Measurements from ENCODE around the gene SH3PXD2B.
"Not testable (repeated sequence)": the region's sequence is repeated elsewhere in the genome, so short reads cannot be mapped to it uniquely, and the experiment has no call there.

The SH3PXD2B gene

DNA sequence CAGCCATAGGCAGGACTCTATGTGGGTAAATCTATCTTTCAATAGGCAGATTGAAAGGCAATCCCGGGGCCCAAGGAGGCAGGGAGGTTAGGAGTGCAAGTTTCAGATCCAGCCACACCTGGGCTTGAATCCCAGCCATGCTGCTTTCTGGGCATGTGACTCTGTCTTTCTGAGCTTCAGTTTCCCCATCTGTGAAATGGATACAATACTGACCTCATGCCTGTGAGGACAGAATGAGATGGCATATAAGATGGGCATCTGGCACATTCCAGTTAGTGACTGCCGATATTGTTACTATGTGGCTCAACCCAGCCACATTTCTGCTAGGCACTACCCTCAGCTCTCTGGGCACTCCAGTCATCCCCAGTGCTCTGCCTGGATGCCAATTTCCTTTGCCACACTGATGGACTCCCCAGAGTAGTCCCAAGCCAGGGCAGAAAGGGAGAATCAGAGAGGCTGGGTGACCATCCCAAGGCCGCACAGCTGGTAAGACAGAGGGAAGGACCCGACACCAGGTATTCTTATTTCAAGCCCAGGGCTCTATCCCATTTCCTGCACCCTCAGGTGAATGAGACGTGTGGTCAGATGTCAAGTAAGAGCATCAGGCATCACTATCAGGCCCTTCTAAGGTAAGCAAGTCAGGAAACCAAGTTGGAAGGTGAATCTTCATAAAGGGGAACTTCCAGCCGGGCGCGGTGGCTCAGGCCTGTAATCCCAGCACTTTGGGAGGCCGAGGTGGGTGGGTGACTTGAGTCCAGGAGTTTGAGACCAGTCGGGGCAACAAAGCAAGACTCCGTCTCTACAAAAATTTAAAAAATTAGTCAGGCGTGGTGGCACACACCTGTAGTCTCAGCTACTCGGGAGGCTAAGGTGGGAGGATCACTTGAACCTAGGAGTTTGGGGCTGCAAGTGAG, 38.7 kb downstream of the SH3PXD2B start:
- DNase-seq, result no peak

DNA sequence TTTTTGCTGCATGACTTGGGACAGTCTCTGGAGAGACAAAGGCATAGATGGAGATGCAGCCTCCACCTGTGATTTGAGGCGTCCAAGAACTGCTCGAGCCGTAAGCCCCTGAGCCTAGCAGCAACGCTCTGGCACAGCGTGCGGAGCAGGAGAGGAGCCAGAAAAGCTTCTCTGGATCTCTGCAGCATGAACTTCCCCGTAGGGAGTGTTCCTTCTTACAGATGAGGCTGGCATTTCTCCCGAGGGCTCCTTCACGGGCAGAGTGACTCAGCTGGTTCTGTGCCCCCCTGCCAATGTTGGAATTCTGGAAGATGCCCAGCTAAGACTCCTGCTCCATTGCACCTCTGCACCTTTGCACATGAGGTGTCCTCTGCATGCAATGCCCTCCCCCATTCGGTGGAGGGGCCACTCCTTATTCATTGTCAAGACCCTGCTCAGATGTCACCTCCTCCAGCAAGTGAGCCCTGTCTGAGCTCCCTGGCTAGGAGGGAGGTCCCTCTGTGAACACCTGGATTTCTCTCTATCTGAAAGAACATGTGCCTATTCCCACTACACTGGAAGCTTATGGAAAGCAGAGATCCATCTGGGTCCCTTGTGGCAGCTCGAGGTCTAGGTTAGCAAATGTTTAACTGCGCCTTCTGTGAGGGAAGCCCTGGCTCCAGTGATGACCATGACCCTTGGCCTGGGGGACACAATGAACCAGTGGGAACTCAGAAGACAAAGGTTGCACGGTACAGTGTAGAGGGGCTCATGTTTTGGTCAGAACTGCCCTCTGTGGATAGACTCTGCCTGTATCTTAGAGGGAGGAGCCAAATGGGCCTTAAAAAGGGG, 39.6 kb downstream of the SH3PXD2B start:
- no peak for DNase-seq

DNA sequence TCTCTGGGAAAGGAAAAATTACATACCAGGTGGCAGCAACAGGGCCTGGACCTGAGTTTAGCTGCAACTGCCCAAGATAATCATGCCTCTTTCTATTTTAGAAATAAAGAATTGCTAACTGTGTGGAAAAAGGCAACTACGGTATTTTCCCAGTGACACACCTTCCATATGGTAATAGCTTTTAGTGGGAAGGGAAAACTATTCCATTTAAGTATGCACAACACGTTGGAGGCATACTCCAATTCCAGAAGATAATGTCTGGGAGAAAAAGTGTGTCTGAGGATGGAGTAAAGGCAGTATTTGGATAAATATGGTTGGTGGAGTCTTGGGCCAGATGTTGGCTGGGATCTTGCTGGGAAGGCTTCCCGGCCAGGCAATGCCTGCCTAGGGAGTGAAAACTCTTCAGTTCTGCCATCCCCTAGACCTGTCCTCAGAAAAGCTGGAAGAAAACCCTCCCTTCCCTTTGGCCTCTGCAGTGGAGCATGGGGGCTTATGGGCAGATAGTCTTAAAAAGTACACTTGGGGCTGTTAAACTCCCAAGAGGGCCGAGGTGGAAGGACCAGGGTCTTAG, 40.6 kb downstream of the SH3PXD2B start:
- no peak for DNase-seq

DNA sequence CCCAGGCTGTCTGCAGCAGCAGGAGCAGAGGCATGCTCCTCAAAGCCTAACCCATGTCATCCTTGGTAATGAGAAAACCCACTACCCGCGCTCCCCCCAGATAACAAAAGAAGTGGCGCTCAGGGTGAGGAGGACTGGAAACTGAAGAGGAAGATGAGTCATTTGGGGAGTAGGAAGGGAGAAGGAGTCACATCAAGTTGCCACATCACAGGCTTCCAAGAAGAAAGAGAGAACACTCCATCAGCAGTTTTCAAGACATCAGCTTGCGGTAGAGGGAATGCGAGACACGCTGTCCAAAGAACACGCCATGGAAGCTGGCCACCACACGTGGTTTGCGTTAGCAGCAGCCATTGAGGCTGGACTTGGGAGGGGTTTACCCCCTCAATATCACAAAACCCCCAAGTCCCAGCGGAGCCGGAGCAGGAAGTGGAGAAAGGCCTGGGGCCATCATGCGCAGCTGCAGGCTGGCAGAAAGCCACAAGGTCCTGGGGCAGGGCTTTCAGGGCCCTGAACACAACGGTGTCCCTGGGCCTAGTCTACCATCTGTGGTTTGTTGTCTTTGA, 41.5 kb downstream of the SH3PXD2B start:
- DNase-seq, result peak; percentile 24 to 41

DNA sequence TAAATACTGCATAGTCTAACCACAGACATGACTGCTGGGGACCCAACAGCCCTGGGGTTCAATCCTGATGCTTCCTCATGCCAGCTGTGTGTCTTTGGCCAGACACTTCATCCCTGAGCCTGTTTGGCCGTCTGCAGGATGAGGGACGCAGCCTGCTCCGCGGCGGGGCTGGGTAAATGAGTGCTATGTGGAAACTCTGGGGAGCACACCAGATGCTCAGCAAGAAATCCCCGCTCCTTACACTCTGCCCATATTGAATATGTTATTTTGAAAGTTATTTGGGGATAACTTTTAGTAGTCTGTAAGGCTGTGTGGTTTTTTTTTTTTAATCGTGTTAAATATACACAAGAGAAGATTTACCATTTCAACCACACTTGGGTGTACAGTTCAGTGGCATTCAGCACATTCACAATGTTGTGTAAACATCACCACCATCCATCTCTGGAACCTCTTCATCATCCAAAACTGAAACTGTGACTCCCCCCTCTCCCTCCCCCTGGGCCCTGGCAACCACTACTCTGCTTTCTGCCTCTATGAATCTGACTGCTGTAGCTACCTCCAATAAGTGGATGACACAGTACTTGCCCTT, 42.7 kb downstream of the SH3PXD2B start:
- peak; percentile 46 to 65 for DNase-seq

DNA sequence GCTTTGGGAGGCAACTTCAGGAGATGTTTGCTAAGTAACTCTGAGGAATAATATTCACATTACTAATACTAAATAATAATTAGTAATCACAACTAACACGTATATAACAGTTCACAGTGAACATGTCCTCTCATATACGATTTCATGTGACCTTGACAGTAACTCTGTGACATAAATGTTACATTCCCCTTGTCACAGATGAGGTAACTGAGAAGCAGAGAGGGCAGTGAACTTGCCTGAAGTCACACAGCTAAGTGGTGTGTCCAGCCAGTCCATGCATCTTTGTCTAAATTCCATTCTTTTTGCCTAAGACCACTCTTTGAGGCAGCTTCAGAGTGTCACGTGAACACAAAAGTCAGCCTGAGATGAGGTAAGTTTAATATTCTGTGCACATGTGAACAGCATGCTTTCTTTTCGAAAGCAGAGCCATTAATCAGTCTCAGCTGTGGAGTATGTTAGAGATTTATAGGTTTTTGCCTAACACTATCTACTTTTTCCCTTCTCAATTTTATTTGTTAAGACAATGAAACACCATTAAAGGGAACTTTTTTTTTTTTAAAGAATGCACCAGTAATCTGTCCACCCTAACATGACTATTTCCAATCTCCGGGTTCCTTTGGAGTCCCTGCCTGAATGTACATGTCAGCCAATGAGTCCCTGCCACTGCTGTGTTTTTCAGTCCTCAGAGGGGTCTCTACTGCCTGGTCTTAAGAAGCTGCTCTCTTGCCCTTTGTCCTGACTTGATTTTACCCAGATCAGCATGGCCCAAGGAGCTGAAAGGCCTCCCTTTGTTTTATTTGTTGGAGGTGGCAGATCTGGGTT, 43.5 kb downstream of the SH3PXD2B start:
- DNase-seq, result no peak

DNA sequence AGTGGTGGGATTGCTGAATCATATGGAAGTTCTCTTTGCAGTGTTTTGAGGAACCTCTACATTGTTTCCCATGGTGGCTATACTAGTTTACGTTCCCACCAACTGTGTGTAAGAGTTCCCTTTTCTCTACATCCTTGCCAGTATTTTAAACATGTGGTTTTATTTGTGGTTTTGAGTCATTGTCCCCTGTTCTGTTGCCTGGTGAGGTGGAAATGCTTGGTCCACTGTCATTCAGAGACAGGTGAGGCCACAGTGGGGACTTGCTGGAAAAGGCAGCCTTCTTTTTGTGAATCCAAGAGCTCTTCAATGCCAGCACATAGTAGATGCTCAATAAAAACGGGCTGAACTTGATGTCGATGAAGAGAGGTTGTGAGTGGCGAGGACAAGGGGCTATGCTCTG, 44.2 kb downstream of the SH3PXD2B start:
- DNase-seq, result peak; percentile 10 to 31

DNA sequence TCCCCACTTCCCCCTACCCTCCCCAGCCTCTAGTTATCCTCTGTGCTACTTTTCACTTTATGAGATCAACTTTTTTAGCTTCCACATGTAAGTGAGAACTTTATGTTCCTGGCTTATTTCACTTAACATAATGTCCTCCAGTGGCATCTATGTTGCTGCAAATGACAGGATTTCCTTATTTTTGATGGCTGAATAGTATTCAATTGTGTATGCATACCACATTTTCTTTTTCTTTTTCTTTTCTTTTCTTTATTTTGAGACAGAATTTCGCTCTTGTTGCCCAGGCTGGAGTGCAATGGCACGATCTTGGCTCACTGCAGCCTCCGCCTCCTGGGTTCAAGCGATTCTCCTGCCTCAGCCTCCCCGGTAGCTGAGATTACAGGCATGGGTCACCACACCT, 44.8 kb downstream of the SH3PXD2B start:
- not testable (repeated sequence) for DNase-seq

DNA sequence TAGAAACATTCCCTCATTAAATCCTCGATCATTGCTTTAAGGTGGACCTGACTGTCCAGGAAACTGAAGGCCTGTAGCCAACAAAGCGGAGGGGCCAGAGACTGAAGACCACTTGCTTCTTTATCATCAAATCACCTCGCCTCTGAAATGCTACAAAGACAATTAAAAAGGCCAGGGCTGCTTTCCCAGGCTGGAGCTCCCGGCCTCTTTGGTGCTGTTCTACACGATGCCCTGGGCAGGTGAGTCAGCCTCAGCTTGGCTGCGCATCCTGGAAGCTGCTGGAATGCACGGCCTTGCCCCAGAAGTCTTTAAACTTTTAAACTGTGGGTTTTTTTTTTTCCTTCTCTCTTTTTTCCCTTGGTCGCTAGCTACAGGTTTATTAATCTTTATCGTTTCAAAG, 46.5 kb downstream of the SH3PXD2B start:
- DNase-seq, result no peak

DNA sequence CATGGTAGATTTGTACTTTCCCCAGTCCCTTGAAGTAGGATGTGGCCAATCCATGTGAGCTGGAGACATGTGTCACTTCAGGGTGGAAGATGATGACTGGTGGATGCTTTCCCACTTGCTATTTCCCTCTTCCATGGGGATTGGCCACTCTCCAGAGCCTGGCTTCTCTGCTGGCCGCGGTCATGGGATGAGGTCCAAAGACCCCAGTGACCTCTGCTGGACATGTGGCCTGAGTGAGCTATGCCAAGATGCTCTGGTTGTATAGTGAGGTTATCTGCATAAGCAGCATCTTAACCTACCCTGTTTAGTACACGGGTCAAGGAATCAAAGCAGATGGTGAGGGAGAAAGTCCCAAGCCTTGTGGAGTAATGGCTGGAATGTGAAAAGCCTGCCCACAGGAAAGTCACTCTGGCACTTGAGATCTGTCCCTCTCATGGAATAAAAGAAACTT, 47.1 kb downstream of the SH3PXD2B start:
- DNase-seq, result no peak

DNA sequence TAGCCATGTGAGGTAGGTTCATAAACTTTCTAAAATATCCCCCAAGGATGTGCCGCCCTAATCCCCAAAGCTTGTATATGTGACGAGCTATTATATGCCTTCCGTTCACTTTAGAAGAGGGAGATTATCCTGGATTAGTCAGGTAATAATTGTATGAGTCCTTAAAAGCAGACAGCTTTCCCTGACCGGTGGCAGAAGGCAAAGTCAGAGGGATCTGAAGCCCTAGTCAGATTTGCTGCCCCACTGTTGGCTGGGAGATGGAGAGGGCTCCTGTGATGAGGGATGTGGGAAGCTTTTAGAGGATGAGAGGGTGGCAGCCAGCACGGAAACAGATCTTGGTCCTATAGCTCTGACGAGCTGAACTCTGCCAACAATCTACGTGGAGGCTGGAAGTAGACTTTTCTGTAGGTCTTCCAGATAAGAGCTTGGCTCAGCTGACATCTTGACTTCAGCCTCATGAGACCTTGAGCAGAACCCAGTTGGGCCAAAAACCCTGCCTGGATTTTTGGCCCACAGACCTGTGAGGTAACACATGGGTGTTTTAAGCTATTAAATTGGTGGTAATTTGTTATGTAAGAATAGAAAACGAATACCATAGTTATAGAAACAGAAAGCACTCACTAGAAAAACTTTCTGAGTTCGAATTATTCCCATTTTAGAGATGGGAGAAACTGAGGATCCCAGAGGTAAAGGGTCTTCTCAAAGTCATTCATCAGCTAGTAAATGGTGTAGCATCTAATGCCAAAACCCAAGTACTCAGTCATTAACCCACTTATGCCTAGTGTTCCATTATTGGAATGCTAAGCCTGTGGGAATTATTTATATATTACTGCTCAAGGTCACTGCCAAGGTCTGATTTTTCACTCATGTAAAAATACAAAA, 48.9 kb downstream of the SH3PXD2B start:
- DNase-seq, result no peak

DNA sequence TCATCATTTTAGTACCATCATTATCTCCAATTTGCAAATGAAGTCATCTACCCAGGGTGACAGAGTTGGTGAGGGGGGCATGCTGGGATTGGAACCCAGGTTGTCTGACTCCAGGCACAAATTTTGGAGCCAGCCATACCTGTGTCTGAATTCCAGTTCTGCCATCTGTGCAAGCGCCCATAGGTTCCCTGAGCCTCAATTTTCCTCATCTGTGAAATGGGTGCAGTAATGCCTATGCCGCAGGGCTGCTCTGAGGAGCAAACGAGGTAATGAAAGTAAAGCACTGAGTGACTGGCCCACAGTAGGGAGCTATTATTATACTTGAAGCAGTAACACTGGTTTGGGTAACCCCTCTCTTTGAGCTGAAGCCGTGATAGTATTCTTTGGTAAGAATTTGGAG, 49.6 kb downstream of the SH3PXD2B start:
- DNase-seq, result no peak

DNA sequence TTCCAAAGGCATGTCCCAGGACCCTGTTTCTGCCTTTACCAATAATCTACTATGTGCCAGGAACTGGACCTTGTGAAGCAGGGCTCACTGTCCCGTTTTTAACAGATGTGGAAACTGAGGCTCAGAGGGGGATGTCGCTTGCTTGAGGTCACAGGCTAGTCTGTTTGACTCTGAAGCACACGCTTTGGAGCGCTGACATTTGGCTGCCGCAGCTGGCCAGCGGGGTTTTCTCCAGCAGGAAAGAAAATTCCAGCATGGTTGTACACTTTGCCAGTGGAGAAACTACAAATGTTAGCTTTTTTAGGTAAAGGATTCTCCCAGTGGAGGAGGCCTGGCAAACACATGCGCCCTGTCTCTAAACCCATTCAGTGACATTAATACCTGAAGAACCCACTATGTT, 50.5 kb downstream of the SH3PXD2B start:
- no peak for DNase-seq

DNA sequence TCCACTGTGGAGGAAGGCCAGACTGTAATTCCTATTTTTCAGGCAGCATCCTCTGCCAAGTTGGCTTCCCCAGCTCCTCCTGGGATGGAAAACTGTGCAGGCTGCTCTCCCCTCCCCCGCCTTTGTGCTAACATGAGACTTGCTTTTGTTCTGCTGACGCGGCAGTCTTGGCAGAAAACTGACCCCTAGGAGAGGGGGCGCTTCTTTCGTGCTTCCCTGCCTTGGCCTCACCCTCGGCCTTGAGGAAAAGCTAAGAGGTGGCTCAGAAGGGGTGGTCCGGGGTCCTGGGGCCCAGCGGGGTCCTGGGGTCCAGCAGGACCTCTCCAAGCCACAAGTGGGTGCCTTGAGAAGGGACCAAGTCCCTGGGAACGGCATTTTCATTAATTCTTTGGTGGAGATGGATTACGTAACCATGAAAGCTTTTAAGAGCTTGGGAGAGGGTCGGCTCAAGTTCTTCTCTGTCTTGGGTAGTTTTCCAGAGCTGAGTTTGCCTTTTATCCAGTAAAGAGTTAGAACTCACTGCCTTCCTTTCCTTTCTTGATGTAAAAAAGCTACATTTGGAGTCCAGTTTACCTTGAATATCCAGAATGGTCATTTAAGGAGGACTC, 51.0 kb downstream of the SH3PXD2B start:
- DNase-seq, result no peak

DNA sequence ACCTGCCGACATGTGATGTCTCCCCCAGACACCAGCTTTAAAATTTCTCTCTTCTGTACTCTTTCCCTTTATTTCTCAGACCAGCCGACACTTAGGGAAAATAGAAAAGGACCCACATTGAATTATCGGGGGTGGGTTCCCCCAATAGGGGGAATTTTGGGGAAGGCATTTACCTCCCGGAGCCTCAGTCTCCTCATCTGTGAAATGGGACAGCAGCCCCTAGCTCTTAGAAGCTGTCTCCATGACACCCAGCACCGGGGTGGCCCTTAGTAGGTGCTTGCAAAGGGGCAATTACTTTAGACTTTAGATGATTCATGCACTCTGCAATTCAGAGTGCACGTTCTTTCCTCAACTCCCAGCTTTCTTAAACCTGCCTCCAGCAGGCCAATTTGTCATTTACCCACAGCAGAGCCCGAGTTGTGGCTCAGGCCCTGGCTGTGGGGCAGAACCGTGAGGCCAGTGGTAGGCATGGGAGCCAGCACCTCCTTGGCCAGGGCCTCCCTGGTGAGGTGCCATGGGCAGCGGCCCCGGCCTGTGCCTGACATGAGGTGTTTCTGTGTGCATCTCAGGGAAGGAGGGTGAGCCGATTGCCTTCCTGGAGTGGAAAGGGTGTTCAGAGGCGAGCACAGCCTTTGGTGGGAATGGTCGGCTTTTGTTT, 51.7 kb downstream of the SH3PXD2B start:
- DNase-seq, result no peak

DNA sequence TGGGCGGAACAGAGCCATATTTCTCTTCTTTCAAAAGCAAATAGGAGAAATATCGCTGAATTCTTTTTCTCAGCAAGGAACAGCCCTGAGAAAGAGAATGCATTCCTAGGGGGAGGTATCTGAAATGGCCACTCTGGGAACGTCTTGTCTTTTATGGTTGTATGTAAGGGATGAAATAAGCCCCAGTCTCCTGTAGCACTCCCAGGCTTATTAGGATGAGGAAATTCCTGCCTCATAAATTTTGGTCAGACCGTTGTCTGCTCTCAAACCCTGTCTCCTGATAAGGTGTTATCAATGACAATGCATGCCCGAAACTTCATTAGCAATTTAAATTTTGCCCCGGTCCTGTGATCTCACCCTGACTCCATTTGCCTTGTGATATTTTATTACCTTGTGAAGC, 52.3 kb downstream of the SH3PXD2B start:
- not testable (repeated sequence) for DNase-seq

DNA sequence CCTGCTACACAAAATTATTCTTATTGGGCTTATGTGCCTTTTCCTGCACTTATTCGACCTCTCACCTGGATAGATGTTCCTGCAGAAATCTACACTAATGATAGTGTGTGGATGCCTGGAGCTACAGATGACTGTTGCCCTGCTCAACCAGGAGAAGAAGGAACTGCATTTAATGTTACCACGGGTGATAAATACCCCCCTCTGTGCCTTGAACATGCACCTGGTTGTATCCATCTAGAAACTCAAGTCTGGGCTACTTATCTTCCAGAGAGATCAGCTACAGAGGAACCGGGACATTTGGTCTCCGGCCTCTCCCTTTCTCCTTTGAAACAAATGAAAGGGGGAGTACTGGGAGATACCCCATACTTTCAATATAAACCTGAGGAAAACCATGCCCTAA, 54.5 kb downstream of the SH3PXD2B start:
- no peak for DNase-seq

DNA sequence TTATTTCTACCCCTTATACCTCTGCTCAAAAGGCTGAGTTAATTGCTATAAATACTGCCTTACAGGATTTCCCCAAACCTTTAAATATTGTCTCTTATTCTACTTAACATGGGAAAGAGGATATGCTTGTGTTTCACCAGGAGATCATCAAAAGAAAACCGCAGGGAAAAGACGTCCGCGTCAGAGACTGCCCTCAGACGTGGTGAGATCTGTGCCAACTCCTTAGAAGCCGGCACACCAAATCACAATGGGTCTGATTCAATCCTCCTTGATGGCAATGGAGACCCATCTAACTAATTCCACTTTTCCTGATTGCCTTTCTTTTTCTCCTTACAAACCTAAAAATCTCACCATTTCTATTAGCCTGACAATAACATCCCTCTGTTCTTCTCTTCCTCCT, 55.0 kb downstream of the SH3PXD2B start:
- no peak for DNase-seq

DNA sequence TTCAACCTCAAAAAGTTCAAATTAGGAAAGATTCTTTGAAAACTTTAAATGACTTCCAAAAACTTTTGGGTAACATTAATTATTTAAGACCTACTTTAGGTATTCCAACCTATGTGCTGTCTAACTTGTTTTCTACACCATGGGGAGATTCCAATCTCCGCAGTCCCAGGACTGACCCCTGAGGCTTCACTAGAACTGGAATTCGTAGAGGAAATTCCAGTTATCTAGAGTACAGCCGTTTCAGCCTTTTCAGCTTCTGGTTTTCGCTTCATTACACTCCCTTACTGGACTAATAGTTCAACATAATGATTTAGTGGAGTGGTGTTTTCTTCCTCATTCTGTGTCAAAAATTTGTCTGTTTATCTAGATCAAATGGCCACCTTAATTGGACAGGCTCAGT, 55.7 kb downstream of the SH3PXD2B start:
- DNase-seq, result not testable (repeated sequence)

DNA sequence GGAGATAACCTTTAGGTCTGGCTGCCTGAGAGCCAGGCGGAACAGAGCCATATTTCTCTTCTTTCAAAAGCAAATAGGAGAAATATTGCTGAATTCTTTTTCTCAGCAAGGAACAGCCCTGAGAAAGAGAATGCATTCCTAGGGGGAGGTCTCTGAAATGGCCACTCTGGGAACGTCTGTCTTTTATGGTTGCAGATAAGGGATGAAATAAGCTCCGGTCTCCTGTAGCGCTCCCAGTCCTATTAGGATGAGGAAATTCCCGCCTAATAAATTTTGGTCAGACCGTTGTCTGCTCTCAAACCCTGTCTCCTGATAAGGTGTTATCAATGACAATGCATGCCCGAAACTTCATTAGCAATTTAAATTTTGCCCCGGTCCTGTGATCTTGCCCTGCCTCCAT, 57.3 kb downstream of the SH3PXD2B start:
- DNase-seq, result not testable (repeated sequence)

Data from activated CD4-positive, alpha-beta T cell treated with anti-CD3 and anti-CD28 coated beads, Interleukin-2, amount 50 U/mL, for 48 hours (primary cell).